ENCODE measurements around the gene MEF2D.

Gene MEF2D

DNA sequence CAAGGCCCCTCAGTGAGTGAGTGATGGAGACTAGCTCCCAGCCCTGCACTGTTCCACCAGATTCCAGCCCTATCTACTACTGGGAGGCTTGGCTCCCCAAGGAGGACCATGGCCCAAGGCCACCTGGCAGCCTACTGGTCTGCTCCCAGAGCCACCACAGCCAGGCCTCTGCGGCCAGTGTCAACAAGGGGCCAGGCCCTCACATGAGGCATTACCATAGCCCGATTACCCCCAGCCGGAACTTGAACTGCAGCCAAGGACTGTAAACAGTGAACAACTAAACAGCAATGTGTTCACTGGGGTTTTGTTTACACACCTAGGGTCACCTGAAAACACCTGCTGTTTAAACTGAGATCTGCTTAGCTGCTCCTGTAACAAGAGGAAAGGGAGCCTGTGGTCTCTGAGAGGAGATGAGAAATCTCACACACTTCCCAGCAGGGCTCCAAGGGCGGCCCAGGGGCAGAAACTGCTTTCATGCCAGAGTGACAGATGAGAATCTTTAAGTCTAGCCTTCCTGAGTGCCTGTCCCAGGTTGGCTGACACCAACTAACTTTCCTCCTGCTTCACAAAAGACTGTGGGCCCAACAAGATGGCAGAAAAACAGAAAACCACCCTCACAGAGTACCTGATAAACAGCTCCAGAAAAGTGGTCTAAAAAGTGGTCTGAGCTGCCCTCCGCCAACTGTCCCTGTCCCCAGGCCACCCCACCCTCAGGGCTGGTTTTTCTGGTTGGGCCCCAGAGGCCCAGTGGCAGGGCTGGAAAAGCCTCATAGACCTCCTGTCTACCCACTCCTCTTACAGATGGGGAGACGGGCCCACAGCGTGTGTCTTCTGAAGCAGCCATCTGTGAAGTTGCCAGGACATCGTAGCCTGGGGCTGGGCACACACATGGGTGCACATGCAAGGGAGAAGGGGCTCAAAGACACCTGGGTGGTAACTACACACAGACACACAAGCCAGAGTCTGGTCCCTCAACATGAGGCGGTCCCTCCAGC lies 28.8 kb downstream of the MEF2D start:
- H3K27ac ChIP-seq (ENCODE audit: low read length): no peak overlapping the region; the same call in 1 of the 2 replicates

DNA sequence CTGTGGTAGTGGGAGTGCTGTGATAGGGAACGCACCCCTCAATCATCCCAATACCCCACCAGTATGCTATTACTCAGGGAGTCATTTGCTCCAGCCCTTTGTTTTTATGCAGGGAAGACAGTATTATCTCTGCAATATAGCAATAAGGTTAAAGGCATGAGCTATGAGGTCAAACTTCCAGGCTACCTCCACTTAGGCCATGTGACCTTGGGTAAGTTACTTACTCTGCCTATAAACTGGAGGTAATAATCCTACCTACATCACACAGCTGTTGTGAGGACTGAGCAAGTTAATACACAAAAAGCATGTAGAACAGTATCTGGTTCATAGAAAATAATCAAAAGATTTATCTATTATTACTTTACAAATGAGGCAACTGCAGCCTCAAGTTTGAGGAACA lies 30.1 kb downstream of the MEF2D start:
- no peaks in the 10 kb centered on the region for H3K9me3 ChIP-seq (replicated peaks; ENCODE audit: insufficient read depth, low read length)
- H3K4me3 ChIP-seq (ENCODE audit: low read length): no peak overlapping the region
- H3K27ac ChIP-seq (ENCODE audit: low read length): no peak overlapping the region
- no peak overlapping the region for H3K4me2 ChIP-seq (ENCODE audit: low read depth, low read length)
- no peaks in the 10 kb centered on the region for H4K20me1 ChIP-seq (ENCODE audit: insufficient read depth, low read length)
- H2AFZ ChIP-seq (ENCODE audit: low read length): no peak overlapping the region
- no peak for TF ChIP-seq EZH2 (optimal IDR thresholded peaks at IDR 0.05; ENCODE audit: low read depth, low read length)
- no peak for TF ChIP-seq CTCF (IDR thresholded peaks at IDR 0.05; ENCODE audit: low read length)
- TF ChIP-seq EZH2phosphoT487 (IDR thresholded peaks at IDR 0.05; ENCODE audit: low read length): no peak
- H3K9ac ChIP-seq (ENCODE audit: low read length): no peak overlapping the region
- no peaks in the 10 kb centered on the region for H3K9me2 ChIP-seq (replicated peaks; ENCODE audit: insufficient read depth, low read length)
- DNase-seq: no peak
- H3K79me2 ChIP-seq (ENCODE audit: low read length): peaks cover 62% of the 10 kb centered on the region
- no peaks in the 10 kb centered on the region for H3K4me1 ChIP-seq (ENCODE audit: low read length)
- peaks cover 17% of the 10 kb centered on the region; the same call in 1 of the 2 replicates for H3F3A ChIP-seq (ENCODE audit: insufficient read depth, low read length)
- no peaks in the 10 kb centered on the region for H3K27me3 ChIP-seq (replicated peaks; ENCODE audit: insufficient read depth, low read length)
- H3K36me3 ChIP-seq (replicated peaks; ENCODE audit: insufficient read depth, low read length): peaks cover 35% of the 10 kb centered on the region

More for the DNA sequence above, 28.8 kb downstream of the MEF2D start:
- peaks cover 32% of the 10 kb centered on the region for H3K36me3 ChIP-seq (replicated peaks; ENCODE audit: insufficient read depth, low read length)
- no peak overlapping the region for H3K4me3 ChIP-seq (ENCODE audit: low read length)
- H3K4me1 ChIP-seq (ENCODE audit: low read length): no peaks in the 10 kb centered on the region
- no peaks in the 10 kb centered on the region for H3K27me3 ChIP-seq (replicated peaks; ENCODE audit: insufficient read depth, low read length)
- TF ChIP-seq EZH2phosphoT487 (IDR thresholded peaks at IDR 0.05; ENCODE audit: low read length) (no peak), CTCF (IDR thresholded peaks at IDR 0.05; ENCODE audit: low read length) (no peak), EZH2 (optimal IDR thresholded peaks at IDR 0.05; ENCODE audit: low read depth, low read length) (no peak)
- no peaks in the 10 kb centered on the region for H4K20me1 ChIP-seq (ENCODE audit: insufficient read depth, low read length)
- no peak for DNase-seq
- no peaks in the 10 kb centered on the region for H3K9me2 ChIP-seq (replicated peaks; ENCODE audit: insufficient read depth, low read length)
- H3K79me2 ChIP-seq (ENCODE audit: low read length): peaks cover 75% of the 10 kb centered on the region
- H3F3A ChIP-seq (ENCODE audit: insufficient read depth, low read length): peaks cover 17% of the 10 kb centered on the region; the same call in 1 of the 2 replicates
- no peak overlapping the region for H2AFZ ChIP-seq (ENCODE audit: low read length)
- no peaks in the 10 kb centered on the region for H3K9me3 ChIP-seq (replicated peaks; ENCODE audit: insufficient read depth, low read length)
- H3K9ac ChIP-seq (ENCODE audit: low read length): no peak overlapping the region
- no peak overlapping the region for H3K4me2 ChIP-seq (ENCODE audit: low read depth, low read length)

GRCh38 chr1:156468693-156469345 lies 31.8 kb downstream of the MEF2D start:
- peaks cover 13% of the 10 kb centered on the region; the same call in 1 of the 2 replicates for H3F3A ChIP-seq (ENCODE audit: insufficient read depth, low read length)
- H3K9me2 ChIP-seq (replicated peaks; ENCODE audit: insufficient read depth, low read length): no peaks in the 10 kb centered on the region
- no peak for DNase-seq
- no peaks in the 10 kb centered on the region for H3K9me3 ChIP-seq (replicated peaks; ENCODE audit: insufficient read depth, low read length)
- H3K36me3 ChIP-seq (replicated peaks; ENCODE audit: insufficient read depth, low read length): peaks cover 31% of the 10 kb centered on the region
- no peak overlapping the region for H3K4me2 ChIP-seq (ENCODE audit: low read depth, low read length)
- H3K9ac ChIP-seq (ENCODE audit: low read length): no peak overlapping the region
- no peaks in the 10 kb centered on the region for H3K4me1 ChIP-seq (ENCODE audit: low read length)
- no peak overlapping the region for H3K27ac ChIP-seq (ENCODE audit: low read length)
- no peaks in the 10 kb centered on the region for H3K27me3 ChIP-seq (replicated peaks; ENCODE audit: insufficient read depth, low read length)
- TF ChIP-seq EZH2phosphoT487 (IDR thresholded peaks at IDR 0.05; ENCODE audit: low read length) (no peak), EZH2 (optimal IDR thresholded peaks at IDR 0.05; ENCODE audit: low read depth, low read length) (no peak), CTCF (IDR thresholded peaks at IDR 0.05; ENCODE audit: low read length) (no peak)
- no peak overlapping the region for H2AFZ ChIP-seq (ENCODE audit: low read length)
- H3K79me2 ChIP-seq (ENCODE audit: low read length): peaks cover 46% of the 10 kb centered on the region
- no peak overlapping the region for H3K4me3 ChIP-seq (ENCODE audit: low read length)
- no peaks in the 10 kb centered on the region for H4K20me1 ChIP-seq (ENCODE audit: insufficient read depth, low read length)

All from MM.1S (cell line).